ENCODE data around the gene AKR1B1. TPM values are rescaled to one million over a fixed set of nuclear protein-coding genes. Genes with fewer than 3 reads are reported as not detected.
A peak's percentile ranks its signal among the peaks of the same experiment; 100 is the strongest.

Gene AKR1B1
- polyA plus RNA-seq, 2 of the 4 experiments (the other 2 are of a cell fraction): 1,636 to 6,205 TPM

DNA sequence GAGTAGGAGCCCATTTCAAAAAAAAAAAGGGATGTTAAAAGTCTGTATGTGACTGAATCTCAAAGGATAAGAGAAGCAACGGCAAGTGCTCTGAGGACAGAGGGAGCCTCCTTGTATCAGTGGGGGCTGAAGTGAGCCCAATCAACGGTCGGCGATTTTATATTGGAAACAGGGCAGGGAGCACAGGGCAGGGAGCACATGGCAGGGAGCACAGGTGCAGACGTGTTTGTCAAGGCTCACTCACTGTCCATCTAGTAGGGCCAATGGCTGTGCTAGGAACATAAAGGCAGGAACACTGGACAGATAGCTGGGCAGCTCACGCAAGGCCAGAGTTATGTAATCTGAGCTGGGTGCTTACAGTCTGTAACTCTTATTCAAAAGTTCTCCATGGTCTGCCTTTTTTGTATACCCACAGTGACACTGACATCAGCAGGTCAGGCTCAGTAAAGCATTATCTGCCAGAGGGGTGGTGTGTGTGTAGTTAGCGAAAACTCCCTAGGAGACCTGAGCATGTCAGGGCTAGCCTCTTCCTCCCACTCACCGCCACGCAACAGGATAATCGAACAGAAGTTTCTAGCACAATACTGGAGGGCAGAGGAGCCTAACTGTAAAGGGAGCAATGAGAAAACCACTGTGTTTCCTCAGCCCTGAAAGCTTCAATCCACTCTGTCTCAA is 15.4 kb downstream of the AKR1B1 start:
- ATAC-seq (no peak), DNase-seq (ENCODE audit: low read depth in 1 of 2, low spot score in 1 of 2) (no peak), FAIRE-seq (no peak)
- 95% methylated on average over 10 of the region's 10 CpGs for WGBS (ENCODE audit: missing lambda C conversion rate)
- H3K27ac ChIP-seq: peak overlapping the region; percentile 5 to 94; a peak in 4 of 6 replicates
- H3K4me1 ChIP-seq: peaks cover 44% of the 10 kb centered on the region
- ChIA-PET POLR2A (interaction anchor here (1.2 kb wide), 1 partner anchor 11 kb away, joined by 4 read pairs; no protein-coding TSS in a partner anchor), CTCF (interaction anchor here (1.1 to 27.7 kb wide), 17 partner anchors 8 to 163 kb away, joined by 3 to 486 read pairs (median 6); partner anchors contain the start of genes AKR1B1 and AKR1B15)
- TF ChIP-seq, protein P1, sequence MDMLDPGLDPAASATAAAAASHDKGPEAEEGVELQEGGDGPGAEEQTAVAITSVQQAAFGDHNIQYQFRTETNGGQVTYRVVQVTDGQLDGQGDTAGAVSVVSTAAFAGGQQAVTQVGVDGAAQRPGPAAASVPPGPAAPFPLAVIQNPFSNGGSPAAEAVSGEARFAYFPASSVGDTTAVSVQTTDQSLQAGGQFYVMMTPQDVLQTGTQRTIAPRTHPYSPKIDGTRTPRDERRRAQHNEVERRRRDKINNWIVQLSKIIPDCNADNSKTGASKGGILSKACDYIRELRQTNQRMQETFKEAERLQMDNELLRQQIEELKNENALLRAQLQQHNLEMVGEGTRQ (IDR thresholded peaks at IDR 0.05): no peak
- TF ChIP-seq, protein P2, sequence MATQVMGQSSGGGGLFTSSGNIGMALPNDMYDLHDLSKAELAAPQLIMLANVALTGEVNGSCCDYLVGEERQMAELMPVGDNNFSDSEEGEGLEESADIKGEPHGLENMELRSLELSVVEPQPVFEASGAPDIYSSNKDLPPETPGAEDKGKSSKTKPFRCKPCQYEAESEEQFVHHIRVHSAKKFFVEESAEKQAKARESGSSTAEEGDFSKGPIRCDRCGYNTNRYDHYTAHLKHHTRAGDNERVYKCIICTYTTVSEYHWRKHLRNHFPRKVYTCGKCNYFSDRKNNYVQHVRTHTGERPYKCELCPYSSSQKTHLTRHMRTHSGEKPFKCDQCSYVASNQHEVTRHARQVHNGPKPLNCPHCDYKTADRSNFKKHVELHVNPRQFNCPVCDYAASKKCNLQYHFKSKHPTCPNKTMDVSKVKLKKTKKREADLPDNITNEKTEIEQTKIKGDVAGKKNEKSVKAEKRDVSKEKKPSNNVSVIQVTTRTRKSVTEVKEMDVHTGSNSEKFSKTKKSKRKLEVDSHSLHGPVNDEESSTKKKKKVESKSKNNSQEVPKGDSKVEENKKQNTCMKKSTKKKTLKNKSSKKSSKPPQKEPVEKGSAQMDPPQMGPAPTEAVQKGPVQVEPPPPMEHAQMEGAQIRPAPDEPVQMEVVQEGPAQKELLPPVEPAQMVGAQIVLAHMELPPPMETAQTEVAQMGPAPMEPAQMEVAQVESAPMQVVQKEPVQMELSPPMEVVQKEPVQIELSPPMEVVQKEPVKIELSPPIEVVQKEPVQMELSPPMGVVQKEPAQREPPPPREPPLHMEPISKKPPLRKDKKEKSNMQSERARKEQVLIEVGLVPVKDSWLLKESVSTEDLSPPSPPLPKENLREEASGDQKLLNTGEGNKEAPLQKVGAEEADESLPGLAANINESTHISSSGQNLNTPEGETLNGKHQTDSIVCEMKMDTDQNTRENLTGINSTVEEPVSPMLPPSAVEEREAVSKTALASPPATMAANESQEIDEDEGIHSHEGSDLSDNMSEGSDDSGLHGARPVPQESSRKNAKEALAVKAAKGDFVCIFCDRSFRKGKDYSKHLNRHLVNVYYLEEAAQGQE (IDR thresholded peaks at IDR 0.05): no peak
- TF ChIP-seq KDM5A (IDR thresholded peaks at IDR 0.05) (no peak), RCOR1 (IDR thresholded peaks at IDR 0.05; ENCODE audit: low read depth, low read length) (no peak), FOXS1 (CRISPR knock-in tag; IDR thresholded peaks at IDR 0.05) (no peak)
- H3K4me3 ChIP-seq: no peak overlapping the region
- H3K9me3 ChIP-seq: no peaks in the 10 kb centered on the region
- no peak overlapping the region for H3K4me2 ChIP-seq

DNA sequence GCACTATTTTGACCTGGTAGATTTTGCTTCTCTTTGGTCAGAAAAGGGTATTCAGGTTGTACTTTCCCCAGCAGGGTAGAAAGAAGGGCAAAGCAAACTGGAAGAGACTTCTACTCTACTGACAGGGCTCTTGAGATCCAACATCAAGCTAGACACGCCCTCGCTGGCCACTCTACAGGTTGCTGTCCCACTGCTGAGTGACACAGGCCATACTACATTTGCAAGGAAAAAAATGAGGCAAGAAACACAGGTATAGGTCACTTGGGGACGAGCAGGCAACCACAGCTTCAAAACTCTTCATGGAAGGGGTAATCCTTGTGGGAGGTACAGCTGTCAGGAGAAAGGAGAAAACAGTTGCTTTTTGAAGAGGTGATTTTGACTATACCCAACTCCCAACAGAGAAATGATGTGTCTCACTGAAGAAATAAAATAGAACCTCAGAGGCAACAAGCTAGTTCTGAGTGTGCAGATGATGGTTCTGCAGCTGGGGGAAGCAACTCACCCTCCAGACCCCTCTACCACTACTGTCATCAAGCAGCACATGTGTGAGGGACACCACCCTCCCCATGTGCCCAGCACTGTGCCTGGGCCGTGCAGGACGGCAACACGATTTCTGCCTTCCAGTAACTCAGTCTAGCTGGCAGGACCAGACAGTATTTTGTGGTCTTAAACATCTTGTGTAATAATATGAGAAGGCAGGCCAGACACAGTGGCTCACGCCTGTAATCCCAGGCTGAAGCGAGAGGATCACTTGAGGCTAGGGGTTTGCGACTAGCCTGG is 16.3 kb downstream of the AKR1B1 start:
- H3K4me1 ChIP-seq: peaks cover 35% of the 10 kb centered on the region
- ATAC-seq: no peak
- H3K4me2 ChIP-seq: no peak overlapping the region
- no peak overlapping the region for H3K4me3 ChIP-seq
- 0 out of 3 replicates have a peak, but pooled peaks cover 2% of the 10 kb centered on the region for H3K9me3 ChIP-seq
- H3K27ac ChIP-seq: no peak overlapping the region
- TF ChIP-seq, protein P3, sequence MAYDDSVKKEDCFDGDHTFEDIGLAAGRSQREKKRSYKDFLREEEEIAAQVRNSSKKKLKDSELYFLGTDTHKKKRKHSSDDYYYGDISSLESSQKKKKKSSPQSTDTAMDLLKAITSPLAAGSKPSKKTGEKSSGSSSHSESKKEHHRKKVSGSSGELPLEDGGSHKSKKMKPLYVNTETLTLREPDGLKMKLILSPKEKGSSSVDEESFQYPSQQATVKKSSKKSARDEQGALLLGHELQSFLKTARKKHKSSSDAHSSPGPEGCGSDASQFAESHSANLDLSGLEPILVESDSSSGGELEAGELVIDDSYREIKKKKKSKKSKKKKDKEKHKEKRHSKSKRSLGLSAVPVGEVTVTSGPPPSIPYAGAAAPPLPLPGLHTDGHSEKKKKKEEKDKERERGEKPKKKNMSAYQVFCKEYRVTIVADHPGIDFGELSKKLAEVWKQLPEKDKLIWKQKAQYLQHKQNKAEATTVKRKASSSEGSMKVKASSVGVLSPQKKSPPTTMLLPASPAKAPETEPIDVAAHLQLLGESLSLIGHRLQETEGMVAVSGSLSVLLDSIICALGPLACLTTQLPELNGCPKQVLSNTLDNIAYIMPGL (CRISPR knock-in tag; IDR thresholded peaks at IDR 0.05; ENCODE audit: borderline replicate concordance): no peak
- TF ChIP-seq ESRRA (IDR thresholded peaks at IDR 0.05; ENCODE audit: borderline replicate concordance, low read length) (no peak), MAFK (IDR thresholded peaks at IDR 0.05; ENCODE audit: partially characterized antibody) (no peak), SMC3 (IDR thresholded peaks at IDR 0.05) (no peak), BHLHE40 (IDR thresholded peaks at IDR 0.05; ENCODE audit: low read depth, low read length) (no peak), HOXA7 (CRISPR knock-in tag; IDR thresholded peaks at IDR 0.05) (0 out of 2 replicates have a peak, but pooled peaks have one; percentile 36)
- 96% methylated on average over 9 of the region's 9 CpGs for WGBS (ENCODE audit: missing lambda C conversion rate)
- CTCF ChIA-PET: interaction anchor here (0.9 to 27.7 kb wide), 12 partner anchors 7 to 164 kb away, joined by 3 to 486 read pairs (median 10); partner anchors contain the start of genes AKR1B1 and AKR1B15
- no peak for FAIRE-seq
- POLR2A ChIA-PET: interaction anchor here (1.0 to 1.2 kb wide), 2 partner anchors 10 kb away, joined by 4 read pairs; no protein-coding TSS in a partner anchor
- DNase-seq (ENCODE audit: low read depth in 1 of 2, low spot score in 1 of 2): no peak

DNA sequence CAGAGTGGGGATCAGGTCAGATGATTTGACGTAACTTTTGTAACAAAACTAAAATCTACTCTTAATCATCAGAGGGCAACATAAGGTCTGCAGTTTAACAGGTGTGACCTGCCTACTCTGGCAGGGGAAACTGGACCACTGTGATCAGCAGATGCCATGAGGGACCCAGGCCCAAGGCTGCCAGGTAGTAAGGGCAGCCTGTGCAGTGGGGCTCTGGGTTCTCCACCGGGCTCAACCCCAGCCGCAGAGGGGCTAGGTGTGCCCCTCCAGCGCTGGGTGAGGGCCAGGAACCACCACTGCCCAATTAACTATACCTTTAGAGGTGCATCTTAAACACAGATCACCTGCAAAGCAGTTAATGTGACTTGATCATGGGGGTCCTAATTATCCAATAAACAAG is 17.6 kb downstream of the AKR1B1 start:
- Histone ChIP-seq H3K9me3 (peaks cover 7% of the 10 kb centered on the region; the same call in 2 of the 3 replicates), H3K27ac (0 out of 6 replicates have a peak overlapping the region, but pooled peaks of 1 of the 2 experiments have one; percentile 29), H3K4me3 (no peak overlapping the region), H3K4me2 (no peak overlapping the region), H3K4me1 (peaks cover 22% of the 10 kb centered on the region; the same call in 2 of the 3 replicates)
- POLR2A ChIA-PET: interaction anchor here (1.2 kb wide), 1 partner anchor 9 kb away, joined by 7 read pairs; no protein-coding TSS in a partner anchor
- ATAC-seq: no peak
- CTCF ChIA-PET: interaction anchor here (0.9 to 27.7 kb wide), 6 partner anchors 11 to 165 kb away, joined by 3 to 486 read pairs (median 32); partner anchors contain the start of gene AKR1B1
- WGBS (ENCODE audit: missing lambda C conversion rate): 90% methylated on average over 4 of the region's 4 CpGs
- FAIRE-seq: no peak
- TF ChIP-seq TFCP2L1 (CRISPR knock-in tag; IDR thresholded peaks at IDR 0.05) (peak; percentile 40; the same call in 1 of the 2 replicates), EP300 (IDR thresholded peaks at IDR 0.05) (no peak)
- DNase-seq (ENCODE audit: low read depth in 1 of 2, low spot score in 1 of 2): no peak

All from A549 (cell line).